Left ventricle myocardium inferior (tissue), 1 donor: Measurements from ENCODE around the gene LILRA6. TPM values are rescaled to one million over a fixed set of nuclear protein-coding genes. Genes with fewer than 3 reads are reported as not detected.

Source experiments
- DNase-seq: peaks from one replicate; pipeline ENCODE4 v3.0.0-alpha.2; 2020
- H3K27ac ChIP-seq: fragments of 200-600 bp; replicated peaks from 2 replicates; pipeline ENCODE4 v1.8.0; 2021
- H3K27me3 ChIP-seq: fragments of 200-600 bp; 2 replicates; pipeline ENCODE4 v1.8.0; 2021; ENCODE audit warnings: low read depth
- H3K36me3 ChIP-seq: fragments of 200-600 bp; 2 replicates; pipeline ENCODE4 v1.8.0; 2021
- H3K4me1 ChIP-seq: fragments of 200-600 bp; 2 replicates; pipeline ENCODE4 v1.8.0; 2021
- H3K4me3 ChIP-seq: fragments of 200-600 bp; 2 replicates; pipeline ENCODE4 v1.8.0; 2021; ENCODE audit warnings: mild to moderate bottlenecking, moderate library complexity
- H3K9me3 ChIP-seq: fragments of 200-600 bp; replicated peaks from 2 replicates; pipeline ENCODE4 v1.8.0; 2021
- CTCF ChIP-seq: fragments of 200-600 bp; IDR thresholded peaks from 2 replicates; pipeline ENCODE4 v1.8.0; 2021; ENCODE audit warnings: antibody characterized with exemption, mild to moderate bottlenecking, borderline replicate concordance
- intact Hi-C: fragments of 100-400 bp; cut with micrococcal nuclease; formaldehyde crosslinking; loops from one replicate; pipeline ENCODE4 v1.11.0; 2022
- microRNA-seq: library from miRNA; unstranded; fragments of <30 nt; microRNA quantifications from one replicate; pipeline ENCODE4 v1.2.0, GENCODE V29; 2020
- total RNA-seq: library from RNA; stranded (reverse); fragmentation: NEBNext Ultra II Directional; extraction: Animal tissue kit (Norgen Biotek cat#: 25700); gene quantifications from one replicate; pipeline ENCODE4 v1.2.1, GENCODE V29; 2021
- donor health status: DM: no; HTN: yes; CAD: no; lungs with severe emphysema.

Gene LILRA6
- total RNA-seq, 1 donor from 2014 or later = 1.2 TPM

- no peak for DNase-seq
- H3K36me3 ChIP-seq = peaks cover 16% of the 10 kb centered on the region
- no peaks in the 10 kb centered on the region for H3K9me3 ChIP-seq
- peaks cover 36% of the 10 kb centered on the region for H3K4me1 ChIP-seq
- no peaks in the 10 kb centered on the region for H3K27me3 ChIP-seq
- peak within 1 kb of the TSS; percentile 91 for H3K4me3 ChIP-seq
- intact Hi-C loops = no loop called here
- TF ChIP-seq CTCF = peak; percentile 44
- H3K27ac ChIP-seq = peak within 1 kb of the TSS; percentile 100
These were observed 53.4 kb downstream of the LILRA6 start, which contains the start of gene MBOAT7 for GRCh38 chr19:54189145-54189734. Gene MBOAT7, minus strand, starts transcription at chr19:54189580. Its CDS starts 1,072 bp downstream, at chr19:54188508.

- TF ChIP-seq CTCF = no peak
- peak overlapping the region; percentile 100 for H3K27ac ChIP-seq
- no peaks in the 10 kb centered on the region for H3K27me3 ChIP-seq
- peaks cover 36% of the 10 kb centered on the region for H3K4me1 ChIP-seq
- peaks cover 15% of the 10 kb centered on the region for H3K36me3 ChIP-seq
- no peak for DNase-seq
- no peaks in the 10 kb centered on the region for H3K9me3 ChIP-seq
- intact Hi-C loops = no loop called here
- peak overlapping the region; percentile 91 for H3K4me3 ChIP-seq
These were observed 54.2 kb downstream of the LILRA6 start for GRCh38 chr19:54188215-54188871.

GRCh38 chr19:54186934-54187381 lies 55.6 kb downstream of the LILRA6 start:
- Histone ChIP-seq H3K27ac (no peak overlapping the region), H3K9me3 (no peaks in the 10 kb centered on the region), H3K4me3 (no peak overlapping the region), H3K27me3 (no peaks in the 10 kb centered on the region), H3K4me1 (peaks cover 28% of the 10 kb centered on the region), H3K36me3 (peaks cover 10% of the 10 kb centered on the region)
- intact Hi-C loops = no loop called here
- TF ChIP-seq CTCF = no peak
- DNase-seq = no peak

Small RNA genes within 50 kb of the gene (microRNA-seq; reads per million reads assigned to microRNA genes)
- not detected for gene MIR4752

Other genes with a start within 250 kb of the LILRA6 start
- gene VSTM1, start 178.9 kb downstream of the LILRA6 start, total RNA-seq = not detected
- not detected for gene TARM1, start 161.4 kb downstream of the LILRA6 start, total RNA-seq
- gene OSCAR, start 142.0 kb downstream of the LILRA6 start, total RNA-seq = 0.33 TPM
- gene NDUFA3, start 139.9 kb downstream of the LILRA6 start, total RNA-seq = 503 TPM
- 14.5 TPM for gene TFPT, start 127.1 kb downstream of the LILRA6 start, total RNA-seq
- 39.5 TPM for gene PRPF31, start 127.0 kb downstream of the LILRA6 start, total RNA-seq
- gene CNOT3, start 105.0 kb downstream of the LILRA6 start, total RNA-seq = 19.5 TPM
- gene LENG1, start 83.1 kb downstream of the LILRA6 start, total RNA-seq = 7.3 TPM
- 2.2 TPM for gene TMC4, start 69.6 kb downstream of the LILRA6 start, total RNA-seq
- gene MBOAT7, start 53.2 kb downstream of the LILRA6 start, total RNA-seq = 12.2 TPM
- gene TSEN34, start 51.5 kb downstream of the LILRA6 start, total RNA-seq = 16.2 TPM
- gene RPS9, start 41.9 kb downstream of the LILRA6 start, total RNA-seq = 648 TPM
- gene LILRB3, start 19.8 kb downstream of the LILRA6 start, total RNA-seq = 4.7 TPM
- gene LILRB5, start 14.5 kb upstream of the LILRA6 start, total RNA-seq = 5.7 TPM
- 1.7 TPM for gene LILRB2, start 38.3 kb upstream of the LILRA6 start, total RNA-seq
- 0.66 TPM for gene LILRA5, start 70.4 kb upstream of the LILRA6 start, total RNA-seq
- gene LILRA4, start 96.4 kb upstream of the LILRA6 start, total RNA-seq = not detected
- gene LAIR1, start 122.1 kb upstream of the LILRA6 start, total RNA-seq = 5.1 TPM
- 1.9 TPM for gene TTYH1, start 172.7 kb upstream of the LILRA6 start, total RNA-seq
- 66.0 TPM for gene LENG8, start 206.4 kb upstream of the LILRA6 start, total RNA-seq
- 1.7 TPM for gene LENG9, start 221.0 kb upstream of the LILRA6 start, total RNA-seq
- 8.7 TPM for gene CDC42EP5, start 230.5 kb upstream of the LILRA6 start, total RNA-seq